Peyer's patch (tissue), 4 donors: ENCODE results near the gene FNDC7. TPM values are rescaled to one million over a fixed set of nuclear protein-coding genes. Genes with fewer than 3 reads are reported as not detected.
"Not testable (repeated sequence)": the region's sequence is repeated elsewhere in the genome, so short reads cannot be mapped to it uniquely, and the experiment has no call there.

Experiments used
- DNase-seq, 3 donors: peaks; one replicate each; pipeline ENCODE4 v3.0.0-alpha.2; 2017 to 2019
- H3K27ac ChIP-seq, 4 donors: fragments of 200-600 bp; sonication (generic); one replicate each; pipeline ENCODE4 v1.5.1; 2016 to 2019
- H3K27me3 ChIP-seq, 2 donors: fragments of 200-600 bp; sonication (generic); one replicate each; pipeline ENCODE4 v1.5.1; 2019
- H3K36me3 ChIP-seq, 3 donors: fragments of 200-600 bp; sonication (generic); one replicate each; pipeline ENCODE4 v1.5.1; 2016 to 2019
- H3K4me1 ChIP-seq, 4 donors: fragments of 200-600 bp; sonication (generic); one replicate each; pipeline ENCODE4 v1.5.1; 2016 to 2019
- H3K4me3 ChIP-seq, 4 donors: fragments of 200-600 bp; sonication (generic); 1 replicate in 3 of 4; 2 replicates in 1 of 4; pipeline ENCODE4 v1.5.1; 2016 to 2019; ENCODE audit warnings: mild to moderate bottlenecking in 1 of 4
- H3K9me3 ChIP-seq, 4 donors: fragments of 200-600 bp; sonication (generic); one replicate each; pipeline ENCODE4 v1.5.1; 2016 to 2019; ENCODE audit warnings: mild to moderate bottlenecking in 1 of 4
- POLR2A ChIP-seq, 2 donors: fragments of 450-650 bp; IDR thresholded peaks; one replicate each; pipeline ENCODE4 v1.5.1; 2017; ENCODE audit warnings: antibody characterized with exemption in 2 of 2, mild to moderate bottlenecking in 2 of 2, moderate library complexity in 2 of 2
- total RNA-seq, 4 donors: library from RNA; depleted of rRNA; stranded (reverse); fragments of >200 nt; gene quantifications; one replicate each; pipeline ENCODE4 v1.1.0, GENCODE V29; 2016
- TF ChIP-seq, protein P1 (sequence below), 6 experiments: fragments of 450-650 bp in 4 of 6; fragments of 200-600 bp in 2 of 6; sonication (generic) in 1 of 6; IDR thresholded peaks; one replicate each; pipeline ENCODE4 v1.5.1; 2017 to 2019; ENCODE audit warnings: antibody characterized with exemption in 6 of 6, mild to moderate bottlenecking in 3 of 6, moderate library complexity in 1 of 6

Gene FNDC7
- total RNA-seq, 4 donors from 2014 or later: not detected

DNA sequence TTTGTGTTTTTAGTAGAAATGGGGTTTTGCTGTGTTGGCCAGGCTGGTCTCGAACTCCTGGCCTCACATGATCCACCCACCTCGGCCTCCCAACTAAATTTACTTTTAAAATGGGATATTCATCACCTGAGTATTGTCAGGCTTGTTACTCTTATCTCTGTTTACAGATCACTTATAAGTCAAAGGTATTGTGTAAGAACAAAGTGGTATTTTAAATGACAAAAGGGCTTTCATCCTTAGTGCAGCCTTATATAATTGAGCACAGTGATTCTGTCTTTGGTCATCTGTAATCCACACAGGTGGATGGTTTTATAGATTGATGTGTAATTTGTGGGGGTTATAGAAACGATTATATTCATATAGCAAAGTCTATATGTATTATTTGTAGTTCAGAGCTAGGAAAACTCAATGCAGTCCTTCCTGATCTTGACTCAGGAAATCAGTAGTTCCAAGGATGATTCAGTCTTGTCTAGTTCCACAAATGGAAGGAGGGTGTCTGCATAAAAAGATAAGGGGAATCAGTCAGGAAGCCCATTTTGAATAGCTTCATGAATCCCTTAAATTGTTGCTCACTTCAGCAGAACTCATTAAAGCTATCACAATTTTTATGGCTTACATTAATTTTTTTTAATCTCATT lies 68.3 kb downstream of the FNDC7 start:
- Histone ChIP-seq H3K27me3 (no peaks in the 10 kb centered on the region), H3K36me3 (peaks cover 0 to 82% (median 0%) of the 10 kb centered on the region in 3 donors), H3K9me3 (peaks cover 0 to 13% (median 7%) of the 10 kb centered on the region in 4 donors), H3K4me1 (no peaks in the 10 kb centered on the region), H3K4me3 (no peak overlapping the region), H3K27ac (no peak overlapping the region)
- DNase-seq: no peak
- no peak for TF ChIP-seq POLR2A (IDR thresholded peaks at IDR 0.05)

GRCh38 chr1:108781575-108781944 lies 68.9 kb downstream of the FNDC7 start:
- not testable (repeated sequence) for H3K4me3 ChIP-seq, H3K27me3 ChIP-seq, H3K4me1 ChIP-seq, DNase-seq, H3K27ac ChIP-seq
- H3K36me3 ChIP-seq: peaks cover 0 to 82% (median 0%) of the 10 kb centered on the region in 3 donors
- peaks cover 0 to 13% (median 7%) of the 10 kb centered on the region in 4 donors for H3K9me3 ChIP-seq

DNA sequence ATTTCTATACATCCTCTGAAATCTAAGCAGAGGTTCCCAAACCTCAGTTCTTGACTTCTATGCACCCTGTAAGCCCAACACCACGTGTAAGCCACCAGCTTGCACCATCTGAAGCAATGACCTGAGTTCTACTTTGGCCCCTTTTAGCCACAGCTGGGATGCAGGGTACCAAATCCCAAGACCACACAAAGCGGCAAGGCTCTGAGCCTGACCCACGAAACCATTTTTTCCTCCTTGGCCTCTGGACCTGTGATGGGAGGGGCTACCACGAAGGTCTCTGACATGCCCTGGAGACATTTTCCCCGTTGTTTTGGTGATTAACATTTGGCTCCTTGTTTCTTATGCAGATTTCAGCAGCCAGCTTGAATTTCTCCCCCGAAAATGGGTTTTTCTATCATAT lies 72.6 kb downstream of the FNDC7 start:
- DNase-seq: no peak
- H3K4me1 ChIP-seq: no peaks in the 10 kb centered on the region
- peaks cover 0 to 85% (median 0%) of the 10 kb centered on the region in 3 donors for H3K36me3 ChIP-seq
- no peak overlapping the region for H3K4me3 ChIP-seq
- no peak overlapping the region for H3K27ac ChIP-seq
- H3K9me3 ChIP-seq: peaks cover 0 to 13% (median 7%) of the 10 kb centered on the region in 4 donors
- no peaks in the 10 kb centered on the region for H3K27me3 ChIP-seq
- TF ChIP-seq POLR2A (IDR thresholded peaks at IDR 0.05): no peak
- TF ChIP-seq, protein P1, sequence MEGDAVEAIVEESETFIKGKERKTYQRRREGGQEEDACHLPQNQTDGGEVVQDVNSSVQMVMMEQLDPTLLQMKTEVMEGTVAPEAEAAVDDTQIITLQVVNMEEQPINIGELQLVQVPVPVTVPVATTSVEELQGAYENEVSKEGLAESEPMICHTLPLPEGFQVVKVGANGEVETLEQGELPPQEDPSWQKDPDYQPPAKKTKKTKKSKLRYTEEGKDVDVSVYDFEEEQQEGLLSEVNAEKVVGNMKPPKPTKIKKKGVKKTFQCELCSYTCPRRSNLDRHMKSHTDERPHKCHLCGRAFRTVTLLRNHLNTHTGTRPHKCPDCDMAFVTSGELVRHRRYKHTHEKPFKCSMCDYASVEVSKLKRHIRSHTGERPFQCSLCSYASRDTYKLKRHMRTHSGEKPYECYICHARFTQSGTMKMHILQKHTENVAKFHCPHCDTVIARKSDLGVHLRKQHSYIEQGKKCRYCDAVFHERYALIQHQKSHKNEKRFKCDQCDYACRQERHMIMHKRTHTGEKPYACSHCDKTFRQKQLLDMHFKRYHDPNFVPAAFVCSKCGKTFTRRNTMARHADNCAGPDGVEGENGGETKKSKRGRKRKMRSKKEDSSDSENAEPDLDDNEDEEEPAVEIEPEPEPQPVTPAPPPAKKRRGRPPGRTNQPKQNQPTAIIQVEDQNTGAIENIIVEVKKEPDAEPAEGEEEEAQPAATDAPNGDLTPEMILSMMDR (IDR thresholded peaks at IDR 0.05): no peak

DNA sequence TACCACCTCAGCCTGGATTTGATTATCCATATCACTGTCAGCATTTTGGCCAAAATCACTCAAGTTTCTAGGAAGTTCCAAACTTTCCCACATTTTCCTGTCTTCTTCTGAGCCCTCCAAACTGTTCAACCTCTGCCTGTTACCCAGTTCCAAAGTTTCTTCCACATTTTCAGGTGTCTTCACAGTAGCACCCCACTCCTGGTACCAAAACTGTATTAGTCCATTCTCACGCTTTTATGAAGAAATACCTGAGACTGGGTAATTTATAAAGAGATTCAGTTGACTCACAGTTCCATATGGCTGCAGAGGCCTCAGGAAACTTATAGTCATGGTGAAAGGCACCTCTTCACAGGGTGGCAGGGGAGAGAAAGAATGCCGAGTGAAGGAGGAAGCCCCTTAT lies 73.2 kb downstream of the FNDC7 start:
- H3K9me3 ChIP-seq: peaks cover 0 to 13% (median 7%) of the 10 kb centered on the region in 4 donors
- no peak overlapping the region for H3K4me3 ChIP-seq
- no peak for DNase-seq
- TF ChIP-seq POLR2A (IDR thresholded peaks at IDR 0.05): no peak
- TF ChIP-seq, protein P1 (IDR thresholded peaks at IDR 0.05): no peak
- no peaks in the 10 kb centered on the region for H3K27me3 ChIP-seq
- no peaks in the 10 kb centered on the region for H3K4me1 ChIP-seq
- no peak overlapping the region for H3K27ac ChIP-seq
- peaks cover 0 to 80% (median 0%) of the 10 kb centered on the region in 3 donors for H3K36me3 ChIP-seq

DNA sequence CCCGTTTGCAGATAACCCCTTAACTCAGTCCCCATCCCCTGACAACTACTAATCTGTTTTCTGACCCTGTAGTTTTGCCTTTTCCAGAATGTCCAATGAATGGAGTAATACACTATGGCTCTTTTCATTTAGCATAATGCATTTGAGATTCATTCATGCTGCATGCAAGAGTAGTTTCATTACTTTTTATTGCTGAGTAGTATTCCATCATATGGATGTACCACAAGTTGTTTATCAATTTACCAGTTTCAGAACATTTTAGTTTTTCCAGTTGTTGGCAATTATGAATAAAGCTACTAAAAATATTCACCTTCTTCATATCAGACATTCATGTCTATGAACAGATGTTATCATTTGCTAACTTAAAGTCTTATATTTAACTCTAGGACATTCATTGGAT lies 79.1 kb downstream of the FNDC7 start:
- Histone ChIP-seq H3K4me3 (no peak overlapping the region), H3K27me3 (no peaks in the 10 kb centered on the region), H3K36me3 (peaks cover 0 to 55% (median 0%) of the 10 kb centered on the region in 3 donors), H3K4me1 (no peaks in the 10 kb centered on the region), H3K27ac (no peak overlapping the region), H3K9me3 (no peaks in the 10 kb centered on the region)
- TF ChIP-seq POLR2A (IDR thresholded peaks at IDR 0.05): no peak
- TF ChIP-seq, protein P1 (IDR thresholded peaks at IDR 0.05): no peak
- DNase-seq: no peak

Other genes with a start within 250 kb of the FNDC7 start
- gene EEIG2, start 152.8 kb upstream of the FNDC7 start, total RNA-seq: 10 to 100 TPM; 11.1 to 20.6 (median 15.4) TPM
- 1 to 10 TPM; 2.7 to 8.3 (median 5.4) TPM for gene HENMT1, start 51.8 kb upstream of the FNDC7 start, total RNA-seq
- gene PRPF38B, start 20.6 kb upstream of the FNDC7 start, total RNA-seq: 10 to 100 TPM; 42.1 to 54.2 (median 45.6) TPM
- 100 to 1,000 TPM in 1 of 4 donors, 10 to 100 TPM in 3; 51.3 to 106 (median 64.2) TPM for gene STXBP3, start 33.8 kb downstream of the FNDC7 start, total RNA-seq
- gene AKNAD1, start 144.2 kb downstream of the FNDC7 start, total RNA-seq: not detected
- gene GPSM2, start 164.1 kb downstream of the FNDC7 start, total RNA-seq: 10 to 100 TPM; 23.1 to 24.9 (median 23.9) TPM